OCI-LY3 (cell line): ENCODE data around the gene FNDC3A.

ENCODE experiments used
- H2AFZ ChIP-seq: fragments of 200-600, 300-600 bp; shearing (Covaris generic); 2 replicates; pipeline ENCODE4 v1.6.0; 2014; ENCODE audit warnings: antibody characterized with exemption, low read depth, low read length
- H3K27ac ChIP-seq: fragments of 200-600, 300-600 bp; sonication (generic); 2 replicates; pipeline ENCODE4 v1.5.1; 2014; ENCODE audit warnings: mild to moderate bottlenecking, low read length, moderate library complexity, mixed read lengths
- H3K27me3 ChIP-seq: fragments of 200-600, 300-600 bp; sonication (generic); 2 replicates; pipeline ENCODE4 v1.6.1; 2014; ENCODE audit warnings: low read depth, low read length, mixed read lengths
- H3K36me3 ChIP-seq: fragments of 200-600, 300-600 bp; sonication (generic); replicated peaks from 2 replicates; pipeline ENCODE3; 2014; ENCODE audit warnings: low read depth, low read length, mixed read lengths
- H3K4me1 ChIP-seq: fragments of 300-600, 200-600 bp; sonication (generic); 2 replicates; pipeline ENCODE4 v1.6.1; 2014; ENCODE audit warnings: low read length, mixed read lengths
- H3K4me2 ChIP-seq: fragments of 200-600, 300-600 bp; sonication (generic); 2 replicates; pipeline ENCODE4 v1.6.1; 2014; ENCODE audit warnings: low read length, mixed read lengths
- H3K4me3 ChIP-seq: fragments of 300-600, 200-600 bp; sonication (generic); 2 replicates; pipeline ENCODE4 v1.5.1; 2014; ENCODE audit warnings: antibody characterized with exemption, mild to moderate bottlenecking, low read length, moderate library complexity
- H3K79me2 ChIP-seq: fragments of 300-600, 200-600 bp; shearing (Covaris generic); 2 replicates; pipeline ENCODE4 v1.6.1; 2014; ENCODE audit warnings: mild to moderate bottlenecking, low read length, mixed read lengths
- H3K9ac ChIP-seq: fragments of 300-600, 200-600 bp; shearing (Covaris generic); 2 replicates; pipeline ENCODE4 v1.6.0; 2014; ENCODE audit warnings: mild to moderate bottlenecking, low read length, moderate library complexity
- H3K9me3 ChIP-seq: fragments of 200-600, 300-600 bp; shearing (Covaris generic); 2 replicates; pipeline ENCODE4 v1.6.1; 2014; ENCODE audit warnings: low read length, mixed read lengths; ENCODE audit not compliant: insufficient read depth
- H4K20me1 ChIP-seq: fragments of 200-600, 300-600 bp; sonication (generic); 2 replicates; pipeline ENCODE4 v1.6.1; 2016; ENCODE audit warnings: low read length, mixed read lengths; ENCODE audit not compliant: insufficient read depth
- EZH2phosphoT487 ChIP-seq: fragments of 200-600 bp; shearing (Covaris generic); IDR thresholded peaks from 2 replicates; pipeline ENCODE4 v1.6.1; 2018; ENCODE audit warnings: antibody characterized with exemption, mixed run types, low read depth
- TF ChIP-seq, protein P1 (sequence below): fragments of 200-600, 300-600 bp; sonication (generic); IDR thresholded peaks from 2 replicates; pipeline ENCODE4 v1.5.1; 2014; ENCODE audit warnings: antibody characterized with exemption, low read length, low read depth

FNDC3A gene

DNA sequence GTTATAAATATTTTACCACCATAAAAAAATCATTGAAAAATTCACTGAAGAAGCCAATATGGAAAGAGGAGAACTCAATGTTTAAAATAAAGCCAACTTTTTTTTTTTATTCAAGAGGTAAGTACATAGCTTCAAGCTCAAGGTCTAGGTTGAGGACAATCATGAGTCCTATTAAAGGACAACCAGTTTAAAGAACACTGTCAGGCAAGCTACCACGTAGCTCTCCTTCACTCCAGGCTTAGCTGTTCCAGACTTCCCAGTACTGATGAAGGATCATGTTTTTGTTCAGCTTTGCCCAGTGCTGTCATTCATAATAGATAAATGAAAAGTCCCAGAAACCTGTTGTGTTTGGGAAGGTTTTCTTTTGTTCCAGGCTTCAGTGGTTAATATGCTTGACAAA is 234.4 kb downstream of the FNDC3A start:
- Histone ChIP-seq H4K20me1 (no peaks in the 10 kb centered on the region), H3K4me1 (peaks cover 8% of the 10 kb centered on the region), H3K9me3 (no peaks in the 10 kb centered on the region), H2AFZ (no peak overlapping the region), H3K4me2 (no peak overlapping the region), H3K27me3 (no peaks in the 10 kb centered on the region), H3K36me3 (peaks cover 20% of the 10 kb centered on the region), H3K4me3 (no peak overlapping the region), H3K79me2 (no peaks in the 10 kb centered on the region), H3K9ac (no peak overlapping the region), H3K27ac (no peak overlapping the region)
- TF ChIP-seq, protein P1, sequence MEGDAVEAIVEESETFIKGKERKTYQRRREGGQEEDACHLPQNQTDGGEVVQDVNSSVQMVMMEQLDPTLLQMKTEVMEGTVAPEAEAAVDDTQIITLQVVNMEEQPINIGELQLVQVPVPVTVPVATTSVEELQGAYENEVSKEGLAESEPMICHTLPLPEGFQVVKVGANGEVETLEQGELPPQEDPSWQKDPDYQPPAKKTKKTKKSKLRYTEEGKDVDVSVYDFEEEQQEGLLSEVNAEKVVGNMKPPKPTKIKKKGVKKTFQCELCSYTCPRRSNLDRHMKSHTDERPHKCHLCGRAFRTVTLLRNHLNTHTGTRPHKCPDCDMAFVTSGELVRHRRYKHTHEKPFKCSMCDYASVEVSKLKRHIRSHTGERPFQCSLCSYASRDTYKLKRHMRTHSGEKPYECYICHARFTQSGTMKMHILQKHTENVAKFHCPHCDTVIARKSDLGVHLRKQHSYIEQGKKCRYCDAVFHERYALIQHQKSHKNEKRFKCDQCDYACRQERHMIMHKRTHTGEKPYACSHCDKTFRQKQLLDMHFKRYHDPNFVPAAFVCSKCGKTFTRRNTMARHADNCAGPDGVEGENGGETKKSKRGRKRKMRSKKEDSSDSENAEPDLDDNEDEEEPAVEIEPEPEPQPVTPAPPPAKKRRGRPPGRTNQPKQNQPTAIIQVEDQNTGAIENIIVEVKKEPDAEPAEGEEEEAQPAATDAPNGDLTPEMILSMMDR, result no peak
- TF ChIP-seq EZH2phosphoT487, result no peak

DNA sequence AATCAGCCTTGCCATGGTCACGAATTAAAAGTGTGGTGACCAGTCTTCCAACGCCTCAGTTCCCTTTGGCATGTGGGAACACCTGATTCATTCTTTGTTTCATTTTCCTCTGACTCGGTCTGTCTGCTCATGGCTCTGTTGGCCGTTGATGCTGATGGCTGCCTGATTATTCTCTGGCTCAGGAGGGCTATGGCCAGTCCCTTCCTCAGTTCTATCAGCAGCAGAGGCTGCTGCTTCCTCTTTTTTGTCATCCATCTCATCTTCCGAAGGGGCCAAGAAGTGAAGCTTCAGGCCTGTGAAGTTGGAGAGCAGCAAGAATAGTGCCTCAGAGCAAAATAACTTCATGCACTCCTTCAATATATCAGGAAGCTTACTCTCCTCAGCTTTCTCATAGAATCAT is 235.0 kb downstream of the FNDC3A start:
- Histone ChIP-seq H3K27ac (no peak overlapping the region), H3K9me3 (no peaks in the 10 kb centered on the region), H2AFZ (no peak overlapping the region), H3K4me2 (no peak overlapping the region), H3K36me3 (peaks cover 20% of the 10 kb centered on the region), H3K9ac (no peak overlapping the region), H3K4me1 (peaks cover 10% of the 10 kb centered on the region), H3K27me3 (no peaks in the 10 kb centered on the region), H3K4me3 (no peak overlapping the region), H3K79me2 (no peaks in the 10 kb centered on the region), H4K20me1 (no peaks in the 10 kb centered on the region)
- TF ChIP-seq, protein P1, result no peak
- TF ChIP-seq EZH2phosphoT487, result no peak

DNA sequence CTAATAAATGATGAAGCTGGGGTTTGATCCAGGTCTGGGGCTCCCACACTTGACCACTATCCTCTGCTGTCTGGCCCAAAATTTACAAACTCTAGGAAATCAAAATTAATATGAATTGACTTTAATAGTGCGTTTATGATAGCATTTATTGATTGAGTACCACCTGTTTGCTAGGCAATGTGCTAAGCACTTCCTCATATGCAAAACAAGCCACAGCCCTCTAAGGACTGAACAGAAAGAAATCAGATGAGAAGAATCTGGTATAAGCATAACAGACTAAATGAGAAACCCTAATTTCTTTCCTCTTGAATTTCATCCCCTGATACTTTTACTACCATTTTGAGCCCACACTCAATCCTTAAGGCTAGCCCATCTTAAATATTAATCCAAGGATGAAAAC is 237.8 kb downstream of the FNDC3A start:
- TF ChIP-seq, protein P1, result no peak
- no peak for TF ChIP-seq EZH2phosphoT487
- no peak overlapping the region for H3K27ac ChIP-seq

DNA sequence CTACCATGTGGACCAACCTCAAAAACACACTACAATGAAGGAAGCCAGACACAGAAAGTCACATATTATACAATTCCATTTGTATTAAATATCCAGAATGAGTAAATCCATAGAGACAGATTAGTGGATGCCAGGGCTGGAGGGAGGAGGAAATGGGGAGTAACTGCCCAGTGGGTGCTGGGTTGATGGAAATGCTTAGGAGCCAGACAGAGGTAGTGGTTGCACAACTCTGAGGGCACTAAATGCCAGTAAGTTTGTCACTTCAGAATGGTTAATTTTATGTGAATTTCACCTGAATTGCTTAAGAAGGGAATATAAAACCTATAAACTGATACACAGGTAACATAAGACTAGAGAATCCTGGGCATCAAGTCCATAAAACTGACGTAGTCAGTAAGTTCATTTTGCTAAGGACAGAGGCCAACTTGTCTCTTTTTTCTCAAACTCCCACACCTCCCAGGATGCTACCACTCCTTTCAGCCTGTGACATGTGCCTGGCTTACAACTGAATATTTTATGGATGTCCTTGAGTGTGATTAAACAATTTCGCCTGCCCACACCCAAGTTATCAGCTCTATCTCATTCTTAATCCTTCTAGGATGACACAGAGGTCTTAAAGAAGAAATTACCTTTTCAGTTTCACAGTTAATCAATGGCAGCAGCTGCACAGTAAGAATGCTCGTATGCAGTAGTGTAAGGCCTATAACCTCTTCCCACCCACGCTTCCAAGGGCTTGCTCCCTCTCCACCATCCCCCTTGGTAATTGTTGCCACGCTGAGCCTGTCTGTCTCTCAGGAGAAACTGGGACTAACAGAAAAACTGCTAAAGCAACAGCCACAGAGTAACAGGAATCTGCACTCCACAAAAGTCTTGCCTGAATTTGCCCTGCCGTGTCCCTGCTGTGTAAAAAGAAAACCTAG is 238.5 kb downstream of the FNDC3A start:
- TF ChIP-seq, protein P1, result no peak
- TF ChIP-seq EZH2phosphoT487, result no peak
- Histone ChIP-seq H3K4me3 (no peak overlapping the region), H3K27ac (no peak overlapping the region), H3K79me2 (no peaks in the 10 kb centered on the region), H3K9ac (no peak overlapping the region), H3K4me2 (no peak overlapping the region), H2AFZ (peak overlapping the region; percentile 57), H4K20me1 (no peaks in the 10 kb centered on the region), H3K27me3 (no peaks in the 10 kb centered on the region), H3K4me1 (peaks cover 10% of the 10 kb centered on the region), H3K36me3 (peaks cover 9% of the 10 kb centered on the region), H3K9me3 (no peaks in the 10 kb centered on the region)

More for the DNA sequence above, 237.8 kb downstream of the FNDC3A start:
- no peaks in the 10 kb centered on the region for H3K79me2 ChIP-seq
- H3K4me1 ChIP-seq, result peaks cover 10% of the 10 kb centered on the region
- H3K27me3 ChIP-seq, result no peaks in the 10 kb centered on the region
- H3K4me3 ChIP-seq, result no peak overlapping the region
- no peak overlapping the region for H3K4me2 ChIP-seq
- H2AFZ ChIP-seq, result no peak overlapping the region
- peaks cover 10% of the 10 kb centered on the region for H3K36me3 ChIP-seq
- no peak overlapping the region for H3K9ac ChIP-seq
- H4K20me1 ChIP-seq, result no peaks in the 10 kb centered on the region
- H3K9me3 ChIP-seq, result no peaks in the 10 kb centered on the region
